ENCODE measurements around the gene CALN1. TPM values are rescaled to one million over a fixed set of nuclear protein-coding genes. Genes with fewer than 3 reads are reported as not detected.

Gene CALN1
- polyA plus RNA-seq, 6 donors from 2014 or later = not detected

DNA sequence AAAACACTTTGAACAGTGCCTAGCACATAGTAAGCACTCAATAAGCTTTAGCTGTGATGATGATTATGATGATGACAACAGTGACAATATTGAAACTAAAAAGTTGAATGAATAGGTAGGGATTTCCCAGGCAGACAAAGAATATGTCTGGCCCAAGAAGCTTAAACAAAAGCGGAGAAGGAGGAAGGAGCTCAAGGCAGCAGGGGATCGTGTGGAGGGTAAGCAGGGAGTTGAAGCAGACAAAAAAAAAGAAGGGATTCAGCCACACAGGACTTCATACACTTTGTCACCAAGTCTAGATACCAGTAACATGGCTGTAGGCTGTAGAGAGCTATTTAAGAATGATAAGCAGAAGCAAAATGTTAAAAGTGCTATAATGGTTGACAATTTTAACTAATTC lies 144.0 kb downstream of the CALN1 start:
- H3K36me3 Mint-ChIP-seq = no peaks in the 10 kb centered on the region
- peaks cover 8 to 23% (median 16%) of the 10 kb centered on the region in 7 donors for H3K9me3 Mint-ChIP-seq
- DNase-seq (no peak), ATAC-seq (ENCODE audit: low read depth in 2 of 2) (no peak)
- no peaks in the 10 kb centered on the region for H3K4me1 Mint-ChIP-seq
- H3K27ac Mint-ChIP-seq = no peak overlapping the region
- no peak overlapping the region for H3K4me3 Mint-ChIP-seq
- H3K27me3 Mint-ChIP-seq = no peaks in the 10 kb centered on the region

DNA sequence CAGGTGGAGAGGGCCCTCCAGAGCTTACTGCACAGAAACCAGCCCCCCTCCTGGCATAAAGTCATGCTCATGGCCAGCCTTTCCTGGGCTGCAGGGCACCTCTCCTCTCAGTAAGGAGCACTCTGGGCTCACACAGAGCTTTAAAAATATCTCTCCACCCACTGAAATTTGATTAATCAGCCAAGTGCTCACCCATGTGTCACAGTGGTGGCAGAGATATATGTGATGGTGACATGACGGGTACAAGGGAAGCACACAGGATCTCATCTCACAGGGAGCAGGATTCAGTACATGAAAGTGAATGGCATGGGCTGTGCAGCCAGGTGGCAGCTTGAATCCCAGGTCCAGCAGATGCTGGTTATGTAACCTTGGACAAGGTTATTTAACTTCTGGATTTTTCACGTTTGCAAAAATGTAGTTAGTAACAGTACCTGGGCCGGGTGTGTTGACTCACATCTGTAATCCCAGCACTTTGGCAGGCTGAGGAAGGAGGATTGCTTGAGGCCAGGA lies 144.8 kb downstream of the CALN1 start:
- H3K27ac Mint-ChIP-seq = no peak overlapping the region
- H3K36me3 Mint-ChIP-seq = no peaks in the 10 kb centered on the region
- ATAC-seq (ENCODE audit: low read depth in 2 of 2) = no peak
- H3K27me3 Mint-ChIP-seq = no peaks in the 10 kb centered on the region
- H3K4me3 Mint-ChIP-seq = no peak overlapping the region
- H3K4me1 Mint-ChIP-seq = no peaks in the 10 kb centered on the region
- DNase-seq = no peak
- H3K9me3 Mint-ChIP-seq = peaks cover 8 to 23% (median 12%) of the 10 kb centered on the region in 7 donors

DNA sequence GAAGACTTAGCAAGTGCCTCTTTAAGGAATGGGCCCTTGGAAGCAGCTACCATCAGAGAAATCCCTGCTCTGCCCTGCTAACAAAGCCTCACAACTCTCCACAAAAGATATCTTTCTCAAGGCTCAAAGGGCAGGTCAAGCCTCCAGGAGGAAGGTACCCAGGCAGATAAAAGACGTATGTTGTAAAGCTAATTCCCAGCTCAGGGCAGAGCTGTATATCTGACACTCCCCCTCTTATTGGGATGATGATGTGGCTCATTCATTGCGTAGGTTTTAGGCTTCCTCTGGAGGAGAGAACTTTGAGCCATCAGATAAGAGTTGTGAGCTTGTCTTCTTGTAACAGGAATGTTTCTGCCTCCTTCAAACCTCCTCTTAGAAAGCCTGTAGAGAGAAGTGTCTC lies 145.4 kb downstream of the CALN1 start:
- no peak overlapping the region for H3K27ac Mint-ChIP-seq
- ATAC-seq (ENCODE audit: low read depth in 2 of 2) (no peak), DNase-seq (no peak)
- no peak overlapping the region for H3K4me3 Mint-ChIP-seq
- H3K36me3 Mint-ChIP-seq = no peaks in the 10 kb centered on the region
- H3K27me3 Mint-ChIP-seq = no peaks in the 10 kb centered on the region
- H3K9me3 Mint-ChIP-seq = peaks cover 8 to 23% (median 12%) of the 10 kb centered on the region in 7 donors
- no peaks in the 10 kb centered on the region for H3K4me1 Mint-ChIP-seq

DNA sequence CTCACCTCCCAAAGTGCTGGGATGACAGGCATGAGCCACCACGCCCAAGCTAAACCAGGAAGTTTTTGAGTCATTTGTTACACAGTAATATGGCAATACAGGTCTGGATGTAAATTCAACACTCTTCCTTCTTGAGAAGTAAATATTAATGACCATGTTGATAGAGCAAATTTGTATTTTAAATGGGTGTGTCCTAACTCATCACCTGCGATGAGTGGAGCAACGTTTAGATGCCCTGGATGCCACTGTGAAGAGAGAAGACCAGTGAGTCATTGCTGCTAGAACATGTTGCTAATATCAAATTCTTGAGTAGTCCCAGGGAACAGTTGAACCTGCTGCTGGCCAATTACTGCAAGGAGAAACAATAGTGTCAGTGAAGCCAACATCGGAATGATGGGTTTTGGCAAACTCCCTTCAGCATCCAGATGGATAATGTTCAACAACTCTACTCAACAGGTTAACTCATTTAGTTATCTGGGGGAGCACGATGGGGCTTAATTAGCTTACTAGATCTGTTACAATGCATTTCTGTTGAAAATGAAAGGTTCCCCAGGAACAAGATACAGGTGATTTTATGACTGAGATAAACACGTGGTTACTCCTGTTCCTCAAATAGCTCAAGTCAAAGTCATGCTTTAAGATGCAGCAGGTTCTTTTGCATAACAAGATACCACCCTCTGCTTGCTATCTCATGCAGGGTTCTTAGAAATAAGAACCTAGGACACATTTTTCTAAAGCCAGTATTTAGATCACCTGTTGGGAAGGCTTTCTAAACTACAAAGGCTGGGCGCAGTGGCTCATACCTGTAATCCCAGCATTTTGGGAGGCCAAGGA lies 146.8 kb downstream of the CALN1 start:
- ATAC-seq (ENCODE audit: low read depth in 2 of 2) = no peak
- DNase-seq = no peak
- Mint-ChIP-seq H3K27me3 (no peaks in the 10 kb centered on the region), H3K27ac (no peak overlapping the region), H3K4me1 (no peaks in the 10 kb centered on the region), H3K9me3 (peaks cover 6 to 23% (median 12%) of the 10 kb centered on the region in 7 donors), H3K36me3 (no peaks in the 10 kb centered on the region), H3K4me3 (no peak overlapping the region)

DNA sequence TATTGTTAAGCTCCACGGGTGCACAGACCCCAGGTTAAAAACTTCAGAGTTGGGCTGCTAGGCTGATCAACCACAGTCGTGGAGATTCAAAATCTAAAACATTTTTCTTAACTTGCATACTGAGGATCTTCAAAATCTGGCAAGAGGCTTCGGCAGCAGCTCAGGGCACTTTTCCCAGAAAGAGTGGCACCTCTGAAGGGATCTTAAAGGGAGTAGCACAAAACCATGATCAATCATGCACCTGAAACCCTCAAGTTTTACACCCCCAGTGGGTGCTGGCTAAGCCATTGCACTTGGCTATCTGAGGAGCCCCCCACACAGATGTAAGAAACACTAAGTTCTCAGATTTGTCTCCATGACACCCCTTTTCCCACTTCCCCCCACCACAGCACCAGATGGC lies 151.7 kb downstream of the CALN1 start:
- Mint-ChIP-seq H3K36me3 (no peaks in the 10 kb centered on the region), H3K4me1 (no peaks in the 10 kb centered on the region), H3K4me3 (no peak overlapping the region), H3K9me3 (peaks cover 2 to 14% (median 4%) of the 10 kb centered on the region in 7 donors), H3K27ac (no peak overlapping the region), H3K27me3 (no peaks in the 10 kb centered on the region)
- no peak for DNase-seq
- no peak for ATAC-seq (ENCODE audit: low read depth in 2 of 2)

DNA sequence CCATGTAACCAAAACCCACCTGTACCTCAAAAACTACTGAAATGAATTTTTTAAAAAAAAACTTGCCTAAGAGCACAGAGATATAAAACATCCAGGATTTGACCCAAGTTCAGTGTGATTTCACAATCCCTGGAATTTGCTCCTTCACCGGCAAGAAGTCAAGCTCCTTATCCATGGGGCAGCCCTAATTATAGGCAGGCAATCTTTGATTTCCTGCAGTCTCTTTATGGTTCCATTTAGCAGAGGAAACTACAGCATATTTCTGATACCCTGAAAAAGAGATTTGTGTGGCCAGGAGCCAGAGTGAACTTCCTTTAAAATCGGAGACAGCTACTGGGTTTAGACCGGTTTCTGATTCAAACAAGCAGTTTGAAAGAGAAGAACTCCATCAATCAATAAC lies 154.1 kb downstream of the CALN1 start:
- Mint-ChIP-seq H3K27ac (no peak overlapping the region), H3K4me1 (no peaks in the 10 kb centered on the region)

DNA sequence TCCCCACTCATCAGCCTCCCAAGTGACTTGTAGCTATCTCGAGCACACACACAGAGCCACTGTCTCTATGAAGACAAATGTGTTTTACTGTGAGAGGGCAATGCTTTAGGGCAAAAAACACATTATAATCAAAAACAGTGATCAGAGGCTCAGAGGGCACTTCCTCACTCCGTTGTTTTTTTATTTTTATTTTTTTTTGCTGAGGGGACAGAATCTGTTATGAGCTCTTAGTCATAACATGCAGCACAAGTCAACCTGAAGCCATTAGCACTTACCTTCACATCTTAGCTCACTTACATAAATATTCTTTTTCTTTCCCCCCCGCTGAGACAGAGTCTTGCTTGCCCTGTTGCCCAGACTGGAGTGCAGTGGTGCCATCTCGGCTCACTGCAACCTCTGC lies 157.7 kb downstream of the CALN1 start:
- Mint-ChIP-seq H3K9me3 (peaks cover 6 to 23% (median 12%) of the 10 kb centered on the region in 7 donors), H3K27ac (no peak overlapping the region), H3K4me1 (no peaks in the 10 kb centered on the region), H3K4me3 (no peak overlapping the region), H3K36me3 (no peaks in the 10 kb centered on the region), H3K27me3 (no peaks in the 10 kb centered on the region)
- DNase-seq (no peak), ATAC-seq (ENCODE audit: low read depth in 2 of 2) (no peak)

More for the DNA sequence above, 154.1 kb downstream of the CALN1 start:
- Mint-ChIP-seq H3K4me3 (no peak overlapping the region), H3K9me3 (peaks cover 2 to 15% (median 4%) of the 10 kb centered on the region in 7 donors), H3K27me3 (no peaks in the 10 kb centered on the region), H3K36me3 (no peaks in the 10 kb centered on the region)
- no peak for ATAC-seq (ENCODE audit: low read depth in 2 of 2)
- DNase-seq = no peak

DNA sequence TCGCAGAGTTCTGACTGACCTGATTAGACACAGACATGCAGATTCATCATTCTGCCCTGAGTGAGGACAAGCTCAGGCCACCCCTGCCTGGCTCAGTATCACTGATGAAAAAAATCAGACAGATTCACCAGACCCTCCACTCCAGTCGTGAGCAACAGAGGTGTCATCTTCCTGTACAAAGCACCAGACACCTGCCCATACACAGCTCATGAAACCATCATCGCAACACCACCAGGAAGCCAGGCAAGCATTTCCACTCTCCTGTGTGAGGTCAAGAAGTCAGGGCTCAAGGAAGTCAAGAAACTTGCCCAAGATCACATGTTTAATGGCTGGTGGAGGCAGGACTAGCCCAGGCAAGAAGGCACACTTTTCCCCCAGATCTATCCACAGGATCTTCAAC lies 163.0 kb downstream of the CALN1 start:
- H3K36me3 Mint-ChIP-seq = peaks cover 0 to 8% of the 10 kb centered on the region in 2 donors
- H3K27ac Mint-ChIP-seq = no peak overlapping the region
- H3K27me3 Mint-ChIP-seq = no peaks in the 10 kb centered on the region
- no peak for ATAC-seq (ENCODE audit: low read depth in 2 of 2)
- no peak for DNase-seq
- peaks cover 6 to 18% (median 11%) of the 10 kb centered on the region in 7 donors for H3K9me3 Mint-ChIP-seq
- no peak overlapping the region for H3K4me3 Mint-ChIP-seq
- no peaks in the 10 kb centered on the region for H3K4me1 Mint-ChIP-seq

DNA sequence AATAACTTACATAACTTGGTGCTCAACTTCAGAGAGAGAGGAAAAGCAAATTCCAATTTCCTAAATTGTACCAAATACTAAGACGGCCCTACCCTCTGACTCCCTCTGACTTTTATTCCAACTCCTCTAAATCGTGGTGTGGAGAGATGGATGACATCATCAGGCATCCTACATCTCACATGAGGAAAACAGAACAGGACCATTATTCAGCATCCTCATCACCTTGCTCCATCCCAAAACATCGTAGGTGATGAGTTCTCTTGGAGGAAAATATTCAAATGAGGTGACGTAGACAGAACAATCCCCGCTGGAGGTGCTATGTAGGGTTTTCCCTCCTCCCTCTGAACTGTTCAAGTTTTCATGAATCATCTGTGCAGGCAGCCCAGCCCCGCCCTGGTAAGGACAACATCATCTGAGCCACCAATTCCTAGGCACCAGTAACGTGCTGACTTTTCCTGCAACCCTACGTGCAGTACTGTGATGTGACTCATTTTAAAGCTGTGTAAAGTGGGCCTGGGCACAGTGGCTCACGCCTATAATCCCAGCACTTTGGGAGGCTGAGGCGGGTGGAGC lies 167.2 kb downstream of the CALN1 start:
- no peaks in the 10 kb centered on the region for H3K4me1 Mint-ChIP-seq
- H3K9me3 Mint-ChIP-seq = peaks cover 3 to 13% (median 8%) of the 10 kb centered on the region in 7 donors
- H3K27me3 Mint-ChIP-seq = no peaks in the 10 kb centered on the region
- DNase-seq = no peak
- peaks cover 0 to 8% of the 10 kb centered on the region in 2 donors for H3K36me3 Mint-ChIP-seq
- no peak overlapping the region for H3K27ac Mint-ChIP-seq
- no peak for ATAC-seq (ENCODE audit: low read depth in 2 of 2)
- H3K4me3 Mint-ChIP-seq = no peak overlapping the region

DNA sequence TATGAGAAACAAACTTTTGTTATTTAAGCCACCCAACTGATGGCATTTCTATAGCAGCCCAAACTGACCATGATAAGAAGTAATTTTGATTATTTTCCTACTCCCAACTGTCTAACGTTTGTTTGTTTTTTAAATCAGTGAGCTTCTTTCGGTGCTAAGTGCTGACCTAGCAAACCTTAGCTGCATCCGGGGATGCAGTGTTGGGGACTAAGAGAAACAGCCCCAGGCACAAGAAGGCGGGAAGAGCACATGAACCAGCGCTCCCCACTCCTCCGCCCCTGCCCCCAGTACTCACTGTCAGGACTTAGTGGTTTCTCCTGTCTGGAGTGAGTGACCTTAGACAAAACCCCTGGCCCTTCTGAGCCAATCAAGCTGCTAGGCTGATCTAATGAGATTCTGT lies 168.8 kb downstream of the CALN1 start:
- Mint-ChIP-seq H3K9me3 (peaks cover under 1 to 10% (median 4%) of the 10 kb centered on the region in 7 donors), H3K27ac (no peak overlapping the region), H3K4me1 (no peaks in the 10 kb centered on the region), H3K27me3 (no peaks in the 10 kb centered on the region), H3K4me3 (no peak overlapping the region), H3K36me3 (peaks cover 0 to 4% of the 10 kb centered on the region in 2 donors)
- no peak for DNase-seq
- ATAC-seq (ENCODE audit: low read depth in 2 of 2) = no peak

DNA sequence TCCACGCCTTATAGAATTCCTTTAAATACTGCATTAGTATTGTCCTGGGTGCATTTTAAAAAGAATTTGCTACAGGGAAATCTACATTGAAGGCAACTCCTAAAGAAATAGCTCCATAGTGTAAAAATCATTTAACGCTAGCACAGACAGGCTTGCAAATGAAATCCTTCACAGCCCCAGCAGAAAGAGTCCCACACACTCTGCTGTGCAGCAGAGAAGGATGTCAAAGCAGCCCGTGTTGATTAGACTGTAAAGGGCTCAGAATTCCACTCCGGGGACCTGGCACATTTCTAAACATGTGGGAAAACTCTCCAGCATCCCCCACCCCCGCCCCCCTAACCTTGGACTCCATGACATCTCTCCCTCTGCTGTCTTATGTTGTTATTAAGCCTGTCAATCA lies 176.8 kb downstream of the CALN1 start:
- no peak for DNase-seq
- Mint-ChIP-seq H3K36me3 (no peaks in the 10 kb centered on the region), H3K4me3 (no peak overlapping the region), H3K9me3 (peaks cover 0 to 9% (median 0%) of the 10 kb centered on the region in 7 donors), H3K4me1 (no peaks in the 10 kb centered on the region), H3K27me3 (no peaks in the 10 kb centered on the region), H3K27ac (no peak overlapping the region)
- no peak for ATAC-seq (ENCODE audit: low read depth in 2 of 2)

DNA sequence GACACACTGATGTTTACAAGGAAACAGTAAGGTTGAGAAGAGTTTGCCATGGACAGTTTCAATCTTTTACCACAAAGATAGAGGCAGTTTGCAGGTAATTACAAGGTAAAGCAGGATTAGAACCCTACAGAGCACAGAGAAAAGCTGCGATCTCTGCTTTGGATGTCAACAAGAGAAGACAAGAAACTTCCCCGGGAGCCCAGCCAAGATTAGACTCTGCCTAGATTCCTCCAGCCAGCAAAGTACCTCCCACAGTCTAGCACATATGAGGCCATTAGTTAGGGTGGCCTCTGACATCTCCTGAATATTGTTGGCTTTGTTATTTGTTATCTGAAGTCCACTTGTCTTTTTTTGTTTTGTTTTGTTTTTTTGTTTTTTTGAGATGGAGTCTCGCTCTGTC lies 178.1 kb downstream of the CALN1 start:
- no peak for DNase-seq
- no peak overlapping the region for H3K27ac Mint-ChIP-seq
- no peaks in the 10 kb centered on the region for H3K27me3 Mint-ChIP-seq
- no peaks in the 10 kb centered on the region for H3K4me1 Mint-ChIP-seq
- H3K9me3 Mint-ChIP-seq = peaks cover 0 to 9% (median 3%) of the 10 kb centered on the region in 7 donors
- H3K4me3 Mint-ChIP-seq = no peak overlapping the region
- ATAC-seq (ENCODE audit: low read depth in 2 of 2) = no peak
- H3K36me3 Mint-ChIP-seq = no peaks in the 10 kb centered on the region

DNA sequence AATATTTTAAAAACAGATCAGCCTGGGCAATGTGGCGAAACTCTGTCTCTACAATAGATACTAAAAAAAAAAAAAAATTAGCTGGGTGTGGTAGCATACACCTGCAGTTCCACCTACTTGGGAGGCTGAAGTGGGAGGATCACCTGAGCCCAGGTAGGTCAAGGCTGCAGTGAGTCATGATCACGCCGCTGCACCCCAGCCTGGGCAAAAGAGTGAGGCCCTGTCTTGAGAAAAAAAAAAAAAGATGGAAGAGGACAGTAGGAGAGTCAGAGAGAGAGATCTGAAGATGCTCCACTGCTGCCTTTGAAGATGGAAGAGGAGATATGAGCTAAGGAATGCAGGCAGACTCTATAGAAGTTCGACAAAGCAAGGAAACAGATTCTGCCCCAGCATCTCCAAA lies 181.9 kb downstream of the CALN1 start:
- no peak for DNase-seq
- no peak for ATAC-seq (ENCODE audit: low read depth in 2 of 2)
- H3K9me3 Mint-ChIP-seq = peaks cover under 1 to 9% (median 4%) of the 10 kb centered on the region in 7 donors
- no peaks in the 10 kb centered on the region for H3K27me3 Mint-ChIP-seq
- H3K27ac Mint-ChIP-seq = no peak overlapping the region
- H3K4me1 Mint-ChIP-seq = no peaks in the 10 kb centered on the region
- no peaks in the 10 kb centered on the region for H3K36me3 Mint-ChIP-seq
- H3K4me3 Mint-ChIP-seq = no peak overlapping the region

DNA sequence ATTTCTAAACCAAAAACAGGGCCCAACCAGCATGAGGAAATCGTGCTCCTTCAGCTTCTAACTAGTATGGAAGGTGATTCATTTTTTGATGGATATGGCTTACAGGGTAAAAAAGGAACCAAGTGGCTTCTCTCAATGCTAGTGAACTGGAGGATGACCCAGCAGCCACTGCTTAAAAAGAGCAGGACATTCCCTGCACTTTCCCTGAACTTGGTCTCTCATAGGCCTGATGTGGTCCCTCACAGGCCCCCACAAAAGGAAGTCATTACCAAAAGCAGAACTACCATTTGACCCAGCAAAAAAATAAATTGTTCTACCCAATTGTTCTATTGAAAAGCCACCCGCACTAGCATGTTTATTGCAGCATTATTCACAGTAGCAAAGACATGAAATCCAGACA lies 188.8 kb downstream of the CALN1 start:
- ATAC-seq (ENCODE audit: low read depth in 2 of 2) = no peak
- H3K9me3 Mint-ChIP-seq = peaks cover 4 to 18% (median 7%) of the 10 kb centered on the region in 7 donors
- no peaks in the 10 kb centered on the region for H3K36me3 Mint-ChIP-seq
- H3K4me1 Mint-ChIP-seq = no peaks in the 10 kb centered on the region
- H3K4me3 Mint-ChIP-seq = no peak overlapping the region
- no peaks in the 10 kb centered on the region for H3K27me3 Mint-ChIP-seq
- no peak overlapping the region for H3K27ac Mint-ChIP-seq
- DNase-seq = no peak

Measured in naive B cell (primary cell).